ENCODE results near the gene ZNF726. TPM values are rescaled to one million over a fixed set of nuclear protein-coding genes. Genes with fewer than 3 reads are reported as not detected.
"Not testable (repeated sequence)": the region's sequence is repeated elsewhere in the genome, so short reads cannot be mapped to it uniquely, and the experiment has no call there.

ZNF726 gene
- total and polyA plus RNA-seq, 8 donors, result 1.2 to 21.1 (median 4.4) TPM

DNA sequence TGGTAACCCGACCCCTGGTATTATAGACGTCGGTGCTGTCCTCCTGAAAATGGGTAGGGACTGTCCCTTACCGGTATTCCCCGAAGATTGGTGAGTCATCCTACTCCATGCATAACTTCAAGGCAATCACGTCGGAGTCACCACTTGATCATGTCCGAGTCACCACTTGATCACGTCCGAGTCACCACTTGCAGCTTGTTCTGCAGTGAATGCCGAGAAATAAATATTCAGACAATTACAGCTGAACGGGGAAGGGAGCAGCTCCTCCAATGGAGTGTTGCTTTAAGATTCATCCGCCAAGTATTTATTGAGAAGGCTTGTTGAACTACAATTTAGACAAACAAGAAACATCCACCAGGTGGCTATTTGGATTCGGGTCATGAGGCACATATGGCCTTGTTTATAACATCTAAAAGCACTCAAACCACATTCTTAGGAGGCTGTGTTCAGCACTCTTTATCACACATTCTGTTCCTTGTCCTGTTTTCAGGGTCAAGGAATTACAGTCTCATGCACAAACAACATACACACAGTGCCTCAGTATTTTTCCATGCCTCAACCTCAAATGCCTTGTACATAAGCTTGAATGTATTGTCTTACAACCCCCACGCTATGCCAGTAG is 43.1 kb downstream of the ZNF726 start:
- H3K27me3 ChIP-seq, result no peaks in the 10 kb centered on the region
- H3K36me3 ChIP-seq, result no peaks in the 10 kb centered on the region

DNA sequence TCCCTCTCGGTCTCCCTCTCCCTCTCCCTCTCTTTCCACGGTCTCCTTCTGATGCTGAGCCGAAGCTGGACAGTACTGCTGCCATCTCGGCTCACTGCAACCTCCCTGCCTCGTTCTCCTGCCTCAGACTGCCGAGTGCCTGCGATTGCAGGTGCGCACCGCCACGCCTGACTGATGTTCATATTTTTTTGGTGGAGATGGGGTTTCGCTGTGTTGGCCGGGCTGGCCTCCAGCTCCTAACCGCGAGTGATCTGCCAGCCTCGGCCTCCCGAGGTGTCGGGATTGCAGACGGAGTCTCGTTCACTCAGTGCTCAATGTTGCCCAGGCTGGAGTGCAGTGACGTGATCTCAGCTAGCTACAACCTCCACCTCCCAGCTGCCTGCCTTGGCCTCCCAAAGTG is 48.7 kb downstream of the ZNF726 start:
- H3K27ac ChIP-seq; intact Hi-C loops (cut with DNase I; ENCODE audit: low total_unique reads); H3K36me3 ChIP-seq; H3K4me3 ChIP-seq; H3K4me1 ChIP-seq; DNase-seq; H3K27me3 ChIP-seq: not testable (repeated sequence)
- peaks cover 0 to 23% (median 6%) of the 10 kb centered on the region in 4 donors for H3K9me3 ChIP-seq
- 95 to 97% (median 96%) methylated on average over 12 to 20 of the region's 20 CpGs for WGBS, 5 donors

More for the DNA sequence above, 43.1 kb downstream of the ZNF726 start:
- DNase-seq, result peak in 1 of 2 donors; percentile 4
- Histone ChIP-seq H3K27ac (peak overlapping the region in 3 of 5 donors; percentile 19 to 42 (median 34)), H3K9me3 (peaks cover 0 to 32% (median 0%) of the 10 kb centered on the region in 4 donors), H3K4me1 (no peaks in the 10 kb centered on the region), H3K4me3 (no peak overlapping the region)
- WGBS, 5 donors, result 75 to 85% (median 79%) methylated on average over 15 of the region's 15 CpGs
- TF ChIP-seq POLR2AphosphoS5 (IDR thresholded peaks at IDR 0.05) (peak in 1 of 3 donors; percentile 8), POLR2A (IDR thresholded peaks at IDR 0.05) (no peak)
- TF ChIP-seq, protein P1, sequence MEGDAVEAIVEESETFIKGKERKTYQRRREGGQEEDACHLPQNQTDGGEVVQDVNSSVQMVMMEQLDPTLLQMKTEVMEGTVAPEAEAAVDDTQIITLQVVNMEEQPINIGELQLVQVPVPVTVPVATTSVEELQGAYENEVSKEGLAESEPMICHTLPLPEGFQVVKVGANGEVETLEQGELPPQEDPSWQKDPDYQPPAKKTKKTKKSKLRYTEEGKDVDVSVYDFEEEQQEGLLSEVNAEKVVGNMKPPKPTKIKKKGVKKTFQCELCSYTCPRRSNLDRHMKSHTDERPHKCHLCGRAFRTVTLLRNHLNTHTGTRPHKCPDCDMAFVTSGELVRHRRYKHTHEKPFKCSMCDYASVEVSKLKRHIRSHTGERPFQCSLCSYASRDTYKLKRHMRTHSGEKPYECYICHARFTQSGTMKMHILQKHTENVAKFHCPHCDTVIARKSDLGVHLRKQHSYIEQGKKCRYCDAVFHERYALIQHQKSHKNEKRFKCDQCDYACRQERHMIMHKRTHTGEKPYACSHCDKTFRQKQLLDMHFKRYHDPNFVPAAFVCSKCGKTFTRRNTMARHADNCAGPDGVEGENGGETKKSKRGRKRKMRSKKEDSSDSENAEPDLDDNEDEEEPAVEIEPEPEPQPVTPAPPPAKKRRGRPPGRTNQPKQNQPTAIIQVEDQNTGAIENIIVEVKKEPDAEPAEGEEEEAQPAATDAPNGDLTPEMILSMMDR (IDR thresholded peaks at IDR 0.05), result no peak
- intact Hi-C loops (cut with DNase I; ENCODE audit: low total_unique reads), result no loop called here

DNA sequence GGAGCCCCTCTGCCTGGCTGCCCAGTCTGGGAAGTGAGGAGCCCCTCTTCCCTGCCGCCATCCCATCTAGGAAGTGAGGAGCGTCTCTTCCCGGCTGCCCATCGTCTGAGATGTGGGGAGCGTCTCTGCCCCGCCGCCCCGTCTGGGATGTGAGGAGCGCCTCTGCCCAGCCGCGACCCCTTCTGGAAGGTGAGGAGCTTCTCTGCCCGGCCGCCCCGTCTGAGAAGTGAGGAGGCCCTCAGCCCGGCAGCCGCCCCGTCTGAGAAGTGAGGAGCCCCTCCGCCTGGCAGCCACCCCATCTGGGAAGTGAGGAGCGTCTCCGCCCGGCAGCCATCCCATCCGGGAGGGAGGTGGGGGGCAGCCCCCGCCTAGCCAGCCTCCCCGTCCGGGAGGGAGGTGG is 49.2 kb downstream of the ZNF726 start:
- H3K27me3 ChIP-seq; H3K27ac ChIP-seq; intact Hi-C loops (cut with DNase I; ENCODE audit: low total_unique reads); H3K4me1 ChIP-seq; DNase-seq; H3K4me3 ChIP-seq; H3K36me3 ChIP-seq: not testable (repeated sequence)
- H3K9me3 ChIP-seq, result peaks cover 0 to 23% (median 6%) of the 10 kb centered on the region in 4 donors
- WGBS, 5 donors, result 91 to 98% (median 95%) methylated on average over 21 to 25 of the region's 25 CpGs

DNA sequence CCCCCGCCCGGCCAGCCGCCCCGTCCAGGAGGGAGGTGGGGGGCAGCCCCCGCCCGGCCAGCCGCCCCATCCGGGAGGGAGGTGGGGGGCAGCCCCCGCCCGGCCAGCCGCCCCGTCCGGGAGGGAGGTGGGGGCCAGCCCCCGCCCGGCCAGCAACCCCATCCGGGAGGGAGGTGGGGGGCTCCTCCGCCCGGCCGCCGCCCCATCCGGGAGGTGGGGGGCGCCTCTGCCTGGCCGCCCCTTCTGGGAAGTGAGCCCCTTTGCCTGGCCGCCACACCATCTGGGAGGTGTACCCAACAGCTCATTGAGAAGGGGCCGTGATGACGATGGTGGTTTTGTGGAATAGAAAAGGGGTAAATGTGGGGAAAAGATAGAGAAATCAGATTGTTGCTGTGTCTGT is 49.6 kb downstream of the ZNF726 start:
- WGBS, 5 donors, result 91 to 98% (median 97%) methylated on average over 6 to 18 of the region's 26 CpGs
- H3K36me3 ChIP-seq; intact Hi-C loops (cut with DNase I; ENCODE audit: low total_unique reads); H3K27me3 ChIP-seq; H3K4me1 ChIP-seq; H3K4me3 ChIP-seq; DNase-seq; H3K27ac ChIP-seq: not testable (repeated sequence)
- H3K9me3 ChIP-seq, result peaks cover 0 to 23% (median 6%) of the 10 kb centered on the region in 4 donors

DNA sequence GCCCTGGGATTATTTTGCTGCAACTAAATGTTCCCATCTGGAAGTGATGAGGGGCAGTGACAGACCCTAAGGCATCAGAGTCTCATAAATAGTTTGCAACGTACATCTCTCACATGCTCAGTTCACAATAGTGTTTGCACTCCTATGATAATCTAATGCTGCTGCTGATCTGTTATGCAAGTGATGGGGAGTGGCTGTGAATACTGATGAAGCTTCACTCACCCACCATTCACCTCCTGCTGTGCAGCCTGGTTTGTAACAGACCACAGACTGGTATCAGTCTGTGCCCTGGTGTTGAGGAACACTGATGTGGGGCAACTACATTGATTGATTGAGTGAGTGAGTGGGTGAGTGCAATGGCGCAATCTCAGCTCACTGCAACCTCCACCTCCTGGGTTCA is 54.9 kb downstream of the ZNF726 start:
- WGBS, 5 donors, result 64 to 77% (median 74%) methylated on average over 2 of the region's 2 CpGs
- Histone ChIP-seq H3K27me3 (peaks cover 0 to 33% (median 12%) of the 10 kb centered on the region in 3 donors), H3K9me3 (peaks cover 0 to 13% (median 6%) of the 10 kb centered on the region in 4 donors), H3K4me1 (peaks cover 0 to 15% (median 0%) of the 10 kb centered on the region in 4 donors), H3K36me3 (no peaks in the 10 kb centered on the region), H3K27ac (no peak overlapping the region), H3K4me3 (no peak overlapping the region)
- DNase-seq, result no peak
- intact Hi-C loops (cut with DNase I; ENCODE audit: low total_unique reads), result no loop called here
- TF ChIP-seq EP300 (IDR thresholded peaks at IDR 0.05), result no peak
- no peak for TF ChIP-seq POLR2AphosphoS5 (IDR thresholded peaks at IDR 0.05)
- TF ChIP-seq, protein P1 (IDR thresholded peaks at IDR 0.05), result no peak
- TF ChIP-seq POLR2A (IDR thresholded peaks at IDR 0.05), result no peak

DNA sequence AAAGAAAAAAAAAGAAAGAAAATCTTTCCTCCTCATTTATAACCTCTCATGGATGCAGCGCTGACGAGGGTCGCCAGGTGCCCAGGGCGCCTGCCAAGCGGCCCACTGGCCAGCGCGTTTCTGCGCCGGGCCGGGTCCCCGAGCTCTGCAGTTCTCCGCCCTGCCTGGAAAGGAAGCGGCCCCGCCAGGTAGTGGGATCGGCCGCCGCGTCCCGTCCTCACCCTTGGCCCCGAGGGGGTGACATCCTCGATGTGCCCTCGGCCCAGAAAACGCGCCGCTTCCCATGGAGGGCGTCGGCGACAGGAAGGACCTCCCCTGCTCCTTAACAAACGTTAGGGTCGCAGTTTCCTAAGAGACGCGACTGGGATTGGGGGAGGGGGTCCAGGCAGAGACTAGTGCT is 56.9 kb downstream of the ZNF726 start:
- WGBS, 5 donors, result 3 to 7% (median 4%) methylated on average over 28 to 32 of the region's 32 CpGs
- H3K4me3 ChIP-seq, result peak overlapping the region; percentile 8 to 25 (median 16)

More for the DNA sequence above, 56.9 kb downstream of the ZNF726 start:
- H3K9me3 ChIP-seq, result peaks cover 0 to 13% (median 6%) of the 10 kb centered on the region in 4 donors
- peaks cover 0 to 15% (median 0%) of the 10 kb centered on the region in 4 donors for H3K4me1 ChIP-seq
- peak overlapping the region in 1 of 5 donors; percentile 7 for H3K27ac ChIP-seq
- H3K27me3 ChIP-seq, result peaks cover 0 to 33% (median 12%) of the 10 kb centered on the region in 3 donors
- TF ChIP-seq EP300 (IDR thresholded peaks at IDR 0.05) (no peak), POLR2AphosphoS5 (IDR thresholded peaks at IDR 0.05) (no peak), POLR2A (IDR thresholded peaks at IDR 0.05) (no peak)
- TF ChIP-seq, protein P1 (IDR thresholded peaks at IDR 0.05), result no peak
- intact Hi-C loops (cut with DNase I; ENCODE audit: low total_unique reads), result no loop called here
- H3K36me3 ChIP-seq, result no peaks in the 10 kb centered on the region
- peak in 1 of 2 donors; percentile 8 for DNase-seq

All from stomach (tissue), 9 donors.